Endodermal cell (in vitro differentiated cells): ENCODE data around the gene CTNNA1. TPM values are rescaled to one million over a fixed set of nuclear protein-coding genes. Genes with fewer than 3 reads are reported as not detected.
A peak's percentile ranks its signal among the peaks of the same experiment; 100 is the strongest.

Experiments used
- DNase-seq: peaks from one replicate; pipeline ENCODE4 v3.0.0-alpha.2; 2017
- H3K27ac ChIP-seq: 2 replicates; pipeline ENCODE4 v1.5.1; 2013; ENCODE audit warnings: mild to moderate bottlenecking, low read depth, low read length, moderate library complexity
- H3K27me3 ChIP-seq: 2 replicates; pipeline ENCODE4 v1.6.1; 2013; ENCODE audit warnings: mild to moderate bottlenecking, low read length, moderate library complexity; ENCODE audit not compliant: insufficient read depth, control insufficient read depth, poor library complexity, severe bottlenecking
- H3K36me3 ChIP-seq: 2 replicates; pipeline ENCODE4 v1.7.0; 2013; ENCODE audit warnings: mild to moderate bottlenecking, low read length, moderate library complexity; ENCODE audit not compliant: control insufficient read depth, insufficient read depth
- H3K4me1 ChIP-seq: one replicate; pipeline ENCODE4 v1.7.0; 2013; ENCODE audit warnings: low read length; ENCODE audit not compliant: control insufficient read depth, insufficient read depth
- H3K4me3 ChIP-seq: 2 replicates; pipeline ENCODE4 v1.5.1; 2013; ENCODE audit warnings: mild to moderate bottlenecking, low read length, moderate library complexity
- H3K9ac ChIP-seq: 2 replicates; pipeline ENCODE4 v1.6.1; 2013; ENCODE audit warnings: mild to moderate bottlenecking, low read length, moderate library complexity; ENCODE audit not compliant: poor library complexity, severe bottlenecking; ENCODE audit errors: extremely low read depth
- H3K9me3 ChIP-seq: 2 replicates; pipeline ENCODE4 v1.6.1; 2013; ENCODE audit warnings: mild to moderate bottlenecking, low read length, moderate library complexity; ENCODE audit not compliant: control insufficient read depth
- H3K27ac Mint-ChIP-seq: 2 replicates; pipeline ENCODE4 v1.8.0; 2020; ENCODE audit warnings: mixed read lengths
- H3K27me3 Mint-ChIP-seq: 2 replicates; pipeline ENCODE4 v1.8.0; 2021; ENCODE audit warnings: mild to moderate bottlenecking, mixed read lengths; ENCODE audit not compliant: insufficient read depth
- H3K36me3 Mint-ChIP-seq: 2 replicates; pipeline ENCODE4 v1.8.0; 2020; ENCODE audit warnings: low read depth, mixed read lengths
- H3K4me1 Mint-ChIP-seq: 2 replicates; pipeline ENCODE4 v1.8.0; 2020; ENCODE audit warnings: mixed read lengths
- H3K4me3 Mint-ChIP-seq: 2 replicates; pipeline ENCODE4 v1.8.0; 2020; ENCODE audit warnings: mild to moderate bottlenecking, moderate library complexity, mixed read lengths
- H3K9me3 Mint-ChIP-seq: 2 replicates; pipeline ENCODE4 v1.8.0; 2020; ENCODE audit warnings: mild to moderate bottlenecking, mixed read lengths
- WGBS, 2 experiments: methylation state at CpG; one replicate each; pipeline versions ENCODE4 v1.1.5 to v1.1.7; 2013; ENCODE audit warnings: missing lambda C conversion rate in 2 of 2, mixed read lengths in 1 of 2; ENCODE audit not compliant: insufficient coverage in 1 of 2, insufficient read length in 1 of 2; 5-methylcytosine and 5-hydroxymethylcytosine counted together
- total RNA-seq, 2 donors: library from RNA; stranded (reverse); fragmentation: NEBNext Ultra II Directional in 1 of 2; extraction: Animal tissue kit (Norgen Biotek cat#: 25700) in 1 of 2; gene quantifications; 2 replicates in 1 of 2; 3 replicates in 1 of 2; pipeline ENCODE4 v1.2.1, GENCODE V29; 2021
- TF ChIP-seq, protein P1 (sequence below): fragments of 200-600 bp; sonication (generic); conservative IDR thresholded peaks from 2 replicates; pipeline ENCODE4 v1.5.0; 2021; ENCODE audit warnings: antibody characterized with exemption, mild to moderate bottlenecking

The CTNNA1 gene
- total RNA-seq, 2 donors from 2014 or later, result 298 to 305 TPM

DNA sequence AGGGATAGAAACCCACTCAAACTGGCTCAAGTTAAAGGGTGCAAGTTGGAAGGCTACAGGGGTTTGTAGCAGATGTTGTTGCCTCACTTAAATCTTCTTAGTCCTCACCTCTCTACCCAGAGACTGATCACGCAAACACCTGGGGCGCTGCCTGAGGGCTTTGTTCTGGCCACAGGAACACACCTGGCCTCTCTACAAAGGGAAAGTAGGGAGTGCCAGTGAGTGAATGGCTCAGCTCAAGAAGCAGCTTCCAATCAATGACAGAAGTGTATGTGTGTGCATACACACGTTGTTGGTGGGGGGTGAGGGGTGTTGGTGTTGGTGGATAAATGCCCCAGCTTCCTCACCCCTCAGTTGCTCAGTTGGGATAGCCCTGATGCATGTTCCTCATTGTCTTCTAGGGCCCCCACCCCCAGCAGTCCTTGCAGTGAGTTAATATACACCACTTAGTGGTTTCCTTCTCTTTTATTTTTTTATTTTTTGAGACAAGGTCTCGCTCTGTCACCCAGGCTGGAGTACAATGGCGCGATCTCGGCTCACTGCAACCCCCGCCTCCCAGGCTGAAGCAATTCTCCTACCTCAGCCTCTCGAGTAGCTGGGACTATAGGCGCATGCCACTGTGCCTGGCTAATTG, 30.6 kb upstream of the CTNNA1 start:
- Mint-ChIP-seq H3K27me3 (no peaks in the 10 kb centered on the region), H3K27ac (no peak overlapping the region), H3K36me3 (no peaks in the 10 kb centered on the region), H3K4me1 (peaks cover 32% of the 10 kb centered on the region), H3K4me3 (no peak overlapping the region), H3K9me3 (no peaks in the 10 kb centered on the region)
- H3K9ac ChIP-seq, result no peak overlapping the region
- DNase-seq, result peak; percentile 63
- no peak overlapping the region for H3K4me3 ChIP-seq
- no peaks in the 10 kb centered on the region for H3K36me3 ChIP-seq
- no peak overlapping the region for H3K27ac ChIP-seq
- no peaks in the 10 kb centered on the region for H3K9me3 ChIP-seq
- 85 to 97% methylated on average over 4 to 10 of the region's 10 CpGs for WGBS, 2 experiments
- TF ChIP-seq, protein P1, sequence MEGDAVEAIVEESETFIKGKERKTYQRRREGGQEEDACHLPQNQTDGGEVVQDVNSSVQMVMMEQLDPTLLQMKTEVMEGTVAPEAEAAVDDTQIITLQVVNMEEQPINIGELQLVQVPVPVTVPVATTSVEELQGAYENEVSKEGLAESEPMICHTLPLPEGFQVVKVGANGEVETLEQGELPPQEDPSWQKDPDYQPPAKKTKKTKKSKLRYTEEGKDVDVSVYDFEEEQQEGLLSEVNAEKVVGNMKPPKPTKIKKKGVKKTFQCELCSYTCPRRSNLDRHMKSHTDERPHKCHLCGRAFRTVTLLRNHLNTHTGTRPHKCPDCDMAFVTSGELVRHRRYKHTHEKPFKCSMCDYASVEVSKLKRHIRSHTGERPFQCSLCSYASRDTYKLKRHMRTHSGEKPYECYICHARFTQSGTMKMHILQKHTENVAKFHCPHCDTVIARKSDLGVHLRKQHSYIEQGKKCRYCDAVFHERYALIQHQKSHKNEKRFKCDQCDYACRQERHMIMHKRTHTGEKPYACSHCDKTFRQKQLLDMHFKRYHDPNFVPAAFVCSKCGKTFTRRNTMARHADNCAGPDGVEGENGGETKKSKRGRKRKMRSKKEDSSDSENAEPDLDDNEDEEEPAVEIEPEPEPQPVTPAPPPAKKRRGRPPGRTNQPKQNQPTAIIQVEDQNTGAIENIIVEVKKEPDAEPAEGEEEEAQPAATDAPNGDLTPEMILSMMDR, result no peak
- peaks cover 7% of the 10 kb centered on the region for H3K4me1 ChIP-seq
- H3K27me3 ChIP-seq, result no peaks in the 10 kb centered on the region

DNA sequence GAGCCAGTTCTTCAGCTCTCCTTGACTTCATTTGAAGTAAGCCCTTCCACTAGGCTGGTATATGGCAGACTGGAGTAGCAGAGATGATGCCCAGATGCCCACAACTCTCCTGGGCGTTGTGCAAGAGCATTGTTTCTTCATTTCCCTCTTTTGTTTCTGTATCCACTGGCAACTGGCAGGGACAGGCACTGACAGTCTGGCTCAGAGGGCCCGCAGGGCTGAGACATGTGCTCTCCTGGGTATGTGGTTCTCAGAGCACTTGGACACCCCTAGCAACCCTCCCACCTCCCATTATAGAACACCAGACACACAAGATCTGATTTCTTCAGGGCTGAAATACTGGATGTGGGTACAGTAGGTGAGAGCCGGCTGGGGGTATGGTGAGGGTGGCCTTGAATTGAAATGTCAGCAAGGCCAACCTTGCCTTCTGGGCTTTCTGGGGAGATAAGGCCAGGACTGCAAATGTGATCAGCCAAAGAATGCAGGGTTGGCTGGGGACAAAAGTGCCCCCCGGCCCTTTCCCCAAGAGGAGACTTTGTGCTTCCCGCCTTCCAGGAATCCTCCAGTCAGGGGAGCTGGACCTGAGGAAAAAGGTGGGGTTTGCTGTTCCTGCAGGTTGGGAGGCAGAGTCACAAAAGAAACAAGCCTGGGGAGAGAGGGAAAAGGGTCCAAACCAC, 28.6 kb upstream of the CTNNA1 start:
- no peak overlapping the region for H3K27ac ChIP-seq
- H3K9me3 ChIP-seq, result no peaks in the 10 kb centered on the region
- Mint-ChIP-seq H3K9me3 (no peaks in the 10 kb centered on the region), H3K4me1 (peaks cover 34% of the 10 kb centered on the region), H3K36me3 (no peaks in the 10 kb centered on the region), H3K27me3 (no peaks in the 10 kb centered on the region), H3K27ac (peak overlapping the region; percentile 46), H3K4me3 (no peak overlapping the region)
- no peak for DNase-seq
- no peak overlapping the region for H3K9ac ChIP-seq
- peaks cover 7% of the 10 kb centered on the region for H3K4me1 ChIP-seq
- no peak overlapping the region for H3K4me3 ChIP-seq
- TF ChIP-seq, protein P1, result no peak
- no peaks in the 10 kb centered on the region for H3K36me3 ChIP-seq
- 56 to 91% methylated on average over 1 to 5 of the region's 5 CpGs for WGBS, 2 experiments
- no peaks in the 10 kb centered on the region for H3K27me3 ChIP-seq

DNA sequence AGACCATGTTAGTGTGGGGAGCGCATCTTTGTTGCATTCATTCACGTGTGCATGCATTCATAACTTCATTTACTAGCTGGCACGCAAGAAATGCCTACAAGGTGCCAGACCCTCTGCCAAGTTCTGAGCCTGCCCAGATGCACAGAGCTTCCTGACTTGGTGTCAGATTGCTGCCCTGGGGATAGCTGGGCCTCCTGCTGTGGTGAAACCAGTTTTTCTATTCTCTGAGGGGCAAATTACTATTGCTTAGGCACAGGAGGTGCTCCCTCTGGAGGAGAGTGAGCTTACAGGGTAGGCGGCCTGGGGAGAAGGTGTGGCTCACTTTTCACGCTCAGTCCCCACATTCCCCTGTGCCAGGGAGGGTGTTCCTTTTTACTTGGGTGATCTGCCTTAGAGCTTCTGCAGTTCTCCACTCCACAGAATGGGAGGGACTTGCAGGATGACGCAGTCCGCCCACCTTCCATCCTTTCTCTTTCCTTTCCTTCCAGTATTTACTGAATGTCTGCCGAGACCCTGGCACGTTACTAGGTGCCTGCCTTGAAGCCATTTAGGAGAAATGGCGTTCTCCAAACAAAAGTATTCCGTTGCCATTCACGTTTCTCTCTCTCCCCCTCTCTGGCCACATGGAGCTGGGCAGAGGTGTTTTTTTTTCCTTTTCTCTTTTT, 27.9 kb upstream of the CTNNA1 start:
- Histone ChIP-seq H3K4me1 (peaks cover 7% of the 10 kb centered on the region), H3K27me3 (no peaks in the 10 kb centered on the region), H3K36me3 (no peaks in the 10 kb centered on the region), H3K9me3 (no peaks in the 10 kb centered on the region), H3K9ac (no peak overlapping the region), H3K27ac (peak overlapping the region; percentile 74), H3K4me3 (no peak overlapping the region)
- no peaks in the 10 kb centered on the region for H3K9me3 Mint-ChIP-seq
- H3K36me3 Mint-ChIP-seq, result no peaks in the 10 kb centered on the region
- H3K27ac Mint-ChIP-seq, result peak overlapping the region; percentile 73
- H3K4me3 Mint-ChIP-seq, result peak overlapping the region; percentile 6
- peaks cover 34% of the 10 kb centered on the region for H3K4me1 Mint-ChIP-seq
- DNase-seq, result peak; percentile 93
- H3K27me3 Mint-ChIP-seq, result no peaks in the 10 kb centered on the region
- WGBS, 2 experiments, result 72 to 77% methylated on average over 10 to 12 of the region's 12 CpGs
- TF ChIP-seq, protein P1, result peak; percentile 71
